C1 segment of cervical spinal cord (tissue), 14 donors: ENCODE measurements around the gene COL5A2.

Source experiments
- DNase-seq, 14 donors: peaks; one replicate each; lab custom pipeline; 2025; lab: John Stamatoyannopoulos, UW

COL5A2 gene

DNA sequence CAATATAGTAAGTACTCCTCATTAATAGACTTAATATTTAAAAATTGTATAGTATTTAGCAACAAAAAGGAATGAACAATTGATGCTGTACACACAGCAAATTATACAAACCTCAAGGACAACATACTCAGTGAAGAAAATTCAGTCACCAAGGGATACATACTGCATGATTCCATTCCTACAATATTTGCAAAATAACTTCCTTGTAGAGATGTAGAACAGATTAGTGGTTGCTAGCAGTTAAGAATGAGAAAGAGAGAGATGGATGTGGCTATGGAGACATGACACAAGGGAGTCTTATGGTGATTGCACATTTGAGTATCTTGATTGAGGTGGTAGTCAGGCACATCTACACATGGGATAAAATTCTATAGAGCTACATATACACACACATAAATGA lies 179.3 kb downstream of the COL5A2 start:
- DNase-seq, result no peak

DNA sequence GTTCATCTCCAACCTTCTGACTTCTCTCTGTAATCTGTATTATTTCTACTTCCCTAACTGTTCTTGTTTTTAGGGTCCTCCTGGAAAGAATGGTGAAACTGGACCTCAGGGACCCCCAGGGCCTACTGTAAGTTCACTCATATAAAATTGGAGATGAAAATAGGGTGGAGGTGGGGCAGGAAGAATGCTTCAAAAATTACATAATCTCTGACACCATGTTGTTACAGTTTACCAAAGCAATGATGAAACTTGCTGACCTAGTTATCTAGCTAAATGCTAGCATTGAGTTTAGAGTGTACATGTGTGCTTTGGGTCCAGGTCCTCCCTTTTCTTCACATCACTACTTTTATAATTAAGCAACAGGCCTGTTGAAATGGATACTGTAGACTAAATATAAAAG lies 182.3 kb downstream of the COL5A2 start:
- DNase-seq, result no peak

DNA sequence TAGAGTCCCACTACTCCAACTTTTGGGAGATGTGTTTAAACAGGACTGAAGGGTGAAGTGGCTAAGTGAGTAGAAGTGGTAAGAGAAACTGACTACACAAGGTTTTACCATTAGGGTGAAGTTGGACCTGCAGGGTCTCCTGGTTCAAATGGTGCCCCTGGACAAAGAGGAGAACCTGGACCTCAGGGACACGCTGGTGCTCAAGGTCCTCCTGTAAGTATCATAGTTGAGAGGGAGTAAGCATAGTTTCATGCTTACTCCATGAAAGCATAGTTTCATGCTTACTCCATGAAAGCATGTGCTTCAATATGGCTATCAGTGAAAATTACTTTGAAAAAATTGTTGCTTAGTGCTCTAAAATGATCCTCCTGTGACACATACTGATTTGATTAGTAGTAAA lies 186.3 kb downstream of the COL5A2 start:
- no peak for DNase-seq

DNA sequence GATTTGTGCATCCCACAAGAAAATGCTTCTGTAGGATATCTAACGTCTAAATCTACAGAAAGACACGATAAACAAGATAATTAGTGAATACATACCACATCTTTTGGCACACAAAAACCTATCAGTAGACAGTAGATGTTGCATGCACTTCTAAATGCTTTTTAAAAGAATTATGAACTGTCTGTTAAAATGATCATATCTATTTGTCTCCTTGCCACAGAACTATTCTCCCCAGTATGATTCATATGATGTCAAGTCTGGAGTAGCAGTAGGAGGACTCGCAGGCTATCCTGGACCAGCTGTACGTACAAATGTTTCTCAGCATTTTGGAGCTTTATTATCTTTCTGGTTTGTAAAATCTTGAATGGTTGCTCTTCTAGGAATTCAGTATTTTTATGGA lies 192.7 kb downstream of the COL5A2 start:
- DNase-seq, result no peak

DNA sequence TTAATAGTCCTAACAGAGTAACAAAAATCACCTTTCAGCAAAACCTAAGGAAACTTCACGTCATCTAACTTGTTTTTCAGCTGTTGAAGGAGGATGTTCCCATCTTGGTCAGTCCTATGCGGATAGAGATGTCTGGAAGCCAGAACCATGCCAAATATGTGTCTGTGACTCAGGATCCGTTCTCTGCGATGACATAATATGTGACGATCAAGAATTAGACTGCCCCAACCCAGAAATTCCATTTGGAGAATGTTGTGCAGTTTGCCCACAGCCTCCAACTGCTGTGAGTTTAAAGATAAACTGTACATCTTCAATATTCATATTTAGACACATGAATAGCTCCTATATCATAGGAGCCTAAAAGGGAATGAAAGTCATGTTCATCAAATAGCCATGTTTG lies 194.9 kb downstream of the COL5A2 start:
- DNase-seq, result no peak

DNA sequence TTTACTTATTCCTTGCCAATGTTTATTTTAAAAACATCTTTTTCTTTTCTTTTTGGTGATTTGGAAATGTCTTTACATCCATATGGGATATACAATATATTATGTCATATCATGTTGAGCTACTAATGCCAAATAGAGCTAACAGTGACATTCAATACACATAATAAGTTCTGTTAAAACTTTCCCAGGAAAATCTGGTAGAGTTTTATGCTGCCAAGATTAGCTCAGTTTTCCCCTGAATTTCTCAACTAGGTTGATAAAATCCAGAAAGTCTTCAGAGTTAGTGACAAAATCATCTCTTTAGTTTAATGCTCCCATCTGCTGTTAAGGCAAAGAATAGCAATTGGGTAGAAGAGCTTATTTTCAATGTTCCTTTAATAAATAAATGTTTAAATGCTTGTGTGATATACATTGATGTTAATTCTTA lies 195.5 kb downstream of the COL5A2 start:
- DNase-seq, result no peak

DNA sequence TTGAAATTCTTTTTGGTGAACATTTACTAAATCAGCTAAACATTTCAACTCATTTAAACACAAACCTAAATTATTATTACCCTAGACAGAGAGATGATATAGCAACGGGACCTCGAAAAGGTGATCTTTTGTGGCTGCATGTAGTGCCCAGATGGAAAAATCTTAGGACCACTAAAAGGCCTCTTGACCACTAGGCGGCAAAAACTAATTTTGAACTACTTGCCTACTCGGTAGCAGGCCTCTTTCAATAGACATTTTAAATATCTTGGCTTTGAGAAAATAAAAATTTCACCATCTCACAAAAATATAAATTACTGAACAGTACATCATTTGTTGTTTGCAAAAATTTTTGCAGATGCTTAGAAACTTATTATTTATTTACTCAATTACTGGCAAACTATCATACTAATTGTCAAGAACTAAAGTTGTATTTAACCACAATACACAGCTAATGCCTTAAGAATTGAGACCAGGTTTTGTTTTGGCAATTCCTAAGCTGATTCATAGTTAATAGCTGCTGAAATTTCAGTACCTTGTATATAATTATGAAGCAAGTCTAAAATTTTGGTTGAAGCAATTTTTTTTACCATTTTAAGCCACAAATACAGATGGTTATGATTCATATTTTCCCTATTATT lies 196.0 kb downstream of the COL5A2 start:
- no peak for DNase-seq
